Ascending aorta (tissue), 2 donors: ENCODE measurements around the gene PDE1C. TPM values are rescaled to one million over a fixed set of nuclear protein-coding genes. Genes with fewer than 3 reads are reported as not detected.

Experiments
- DNase-seq, 2 donors: peaks; one replicate each; pipeline ENCODE4 v3.0.0-alpha.2; 2019; ENCODE audit warnings: low spot score in 2 of 2
- H3K27ac ChIP-seq, 2 donors: fragments of 200-600 bp; sonication (generic); one replicate each; pipeline ENCODE4 v1.5.1; 2016 to 2017; ENCODE audit warnings: mild to moderate bottlenecking in 1 of 2
- H3K27me3 ChIP-seq: fragments of 200-600 bp; sonication (generic); one replicate; pipeline ENCODE4 v1.5.1; 2017
- H3K36me3 ChIP-seq, 2 donors: fragments of 200-600 bp; sonication (generic); one replicate each; pipeline ENCODE4 v1.5.1; 2016
- H3K4me1 ChIP-seq, 2 donors: fragments of 200-600 bp; sonication (generic); one replicate each; pipeline ENCODE4 v1.5.1; 2016 to 2017; ENCODE audit warnings: mild to moderate bottlenecking in 1 of 2
- H3K4me3 ChIP-seq, 2 donors: fragments of 200-600 bp; sonication (generic); one replicate each; pipeline ENCODE4 v1.5.1; 2016 to 2017; ENCODE audit warnings: mild to moderate bottlenecking in 1 of 2
- H3K9me3 ChIP-seq, 2 donors: fragments of 200-600 bp; sonication (generic); one replicate each; pipeline ENCODE4 v1.5.1; 2016
- CTCF ChIP-seq, 3 experiments: fragments of 200-600 bp in 2 of 3; fragments of 450-650 bp in 1 of 3; sonication (generic) in 2 of 3; IDR thresholded peaks; one replicate each; pipeline ENCODE4 v1.5.1; 2016 to 2019; ENCODE audit warnings: antibody characterized with exemption in 3 of 3, mild to moderate bottlenecking in 1 of 3, moderate library complexity in 1 of 3
- intact Hi-C: fragments of 100-400 bp; cut with DNase I; formaldehyde crosslinking; loops from one replicate; pipeline ENCODE4 v1.15.1; 2023
- total RNA-seq: library from RNA; depleted of rRNA; stranded (reverse); fragments of >200 nt; gene quantifications from one replicate; pipeline ENCODE4 v1.1.0, GENCODE V29; 2016

The PDE1C gene
- total RNA-seq, 1 donor from 2014 or later: 1.4 TPM

- Histone ChIP-seq H3K4me3 (no peak overlapping the region), H3K9me3 (no peaks in the 10 kb centered on the region), H3K4me1 (no peaks in the 10 kb centered on the region), H3K36me3 (no peaks in the 10 kb centered on the region), H3K27me3 (no peaks in the 10 kb centered on the region), H3K27ac (no peak overlapping the region)
- intact Hi-C loops: no loop called here
- no peak for TF ChIP-seq CTCF (IDR thresholded peaks at IDR 0.05)
- DNase-seq: no peak
Measured at GRCh38 chr7:32034052-32034451, 36.2 kb downstream of the PDE1C start.

GRCh38 chr7:32033006-32033405, 37.2 kb downstream of the PDE1C start:
- TF ChIP-seq CTCF (IDR thresholded peaks at IDR 0.05): no peak
- Histone ChIP-seq H3K36me3 (no peaks in the 10 kb centered on the region), H3K4me3 (no peak overlapping the region), H3K4me1 (no peaks in the 10 kb centered on the region), H3K9me3 (no peaks in the 10 kb centered on the region), H3K27ac (no peak overlapping the region), H3K27me3 (no peaks in the 10 kb centered on the region)
- intact Hi-C loops: no loop called here
- no peak for DNase-seq

GRCh38 chr7:32032211-32032610, 38.0 kb downstream of the PDE1C start:
- Histone ChIP-seq H3K27ac (no peak overlapping the region), H3K27me3 (no peaks in the 10 kb centered on the region), H3K36me3 (no peaks in the 10 kb centered on the region), H3K9me3 (no peaks in the 10 kb centered on the region), H3K4me3 (no peak overlapping the region), H3K4me1 (no peaks in the 10 kb centered on the region)
- TF ChIP-seq CTCF (IDR thresholded peaks at IDR 0.05): no peak
- no peak for DNase-seq
- intact Hi-C loops: no loop called here

DNA sequence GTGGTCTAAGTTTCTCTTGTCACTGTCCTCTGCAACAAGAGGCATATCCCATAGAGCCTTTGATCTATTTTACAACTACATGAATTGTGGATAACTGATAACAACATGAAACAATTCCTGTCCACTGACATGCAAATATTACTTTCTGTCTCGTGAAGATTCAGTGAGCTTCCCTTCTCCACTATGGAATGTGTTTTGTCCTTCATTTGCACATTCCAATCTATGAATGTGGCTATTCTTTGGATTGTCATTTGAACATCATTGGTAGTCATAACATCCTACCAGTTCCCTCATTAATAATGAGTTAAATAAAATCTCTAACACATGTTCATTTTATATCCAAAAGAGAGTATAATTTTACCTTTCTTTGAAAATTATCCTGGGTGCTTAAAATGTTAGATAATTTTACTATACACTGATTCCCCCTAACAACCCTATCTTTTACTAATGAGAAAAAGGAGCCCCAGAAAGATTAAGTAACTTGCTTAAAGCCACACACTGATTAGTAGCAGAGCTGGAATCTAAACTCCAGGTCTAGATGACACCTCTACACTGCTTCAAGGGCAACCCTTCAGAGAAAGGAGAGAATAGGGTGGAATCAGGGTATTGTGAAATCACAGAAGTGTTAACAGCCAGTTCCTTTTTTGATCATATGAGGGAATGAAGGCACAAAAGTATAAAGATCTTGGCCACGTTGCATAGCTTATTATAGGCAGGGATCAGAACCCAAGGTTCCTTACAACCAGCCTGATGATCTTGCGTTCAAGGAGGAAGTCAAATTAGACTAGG, 39.1 kb downstream of the PDE1C start:
- Histone ChIP-seq H3K4me1 (no peaks in the 10 kb centered on the region), H3K27me3 (no peaks in the 10 kb centered on the region), H3K36me3 (no peaks in the 10 kb centered on the region), H3K4me3 (no peak overlapping the region), H3K27ac (no peak overlapping the region), H3K9me3 (no peaks in the 10 kb centered on the region)
- TF ChIP-seq CTCF (IDR thresholded peaks at IDR 0.05): no peak
- DNase-seq: no peak
- intact Hi-C loops: no loop called here

DNA sequence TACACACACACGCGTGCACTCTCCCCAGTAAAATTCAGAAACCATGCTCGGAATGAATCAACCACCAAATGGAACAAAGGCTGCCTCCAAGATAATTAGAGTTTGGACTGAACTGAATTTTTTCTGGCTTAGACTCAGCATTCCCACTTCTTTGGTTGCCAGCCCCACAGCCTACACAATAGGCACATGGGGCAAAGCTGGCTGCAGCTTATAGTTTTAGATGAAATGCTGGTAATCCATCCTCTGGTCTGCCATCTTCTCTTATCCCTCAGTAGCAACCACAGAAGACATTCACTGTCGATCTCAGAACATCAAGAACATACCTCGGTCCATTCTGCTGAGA, 44.2 kb downstream of the PDE1C start:
- no peaks in the 10 kb centered on the region for H3K36me3 ChIP-seq
- H3K9me3 ChIP-seq: no peaks in the 10 kb centered on the region
- no peaks in the 10 kb centered on the region for H3K27me3 ChIP-seq
- intact Hi-C loops: no loop called here
- no peak for TF ChIP-seq CTCF (IDR thresholded peaks at IDR 0.05)
- no peaks in the 10 kb centered on the region for H3K4me1 ChIP-seq
- no peak for DNase-seq
- H3K27ac ChIP-seq: no peak overlapping the region
- H3K4me3 ChIP-seq: no peak overlapping the region
